Activated CD4-positive, alpha-beta T cell treated with anti-CD3 and anti-CD28 coated beads for 36 hours (primary cell): ENCODE results near the gene LSM14A. TPM values are rescaled to one million over a fixed set of nuclear protein-coding genes. Genes with fewer than 3 reads are reported as not detected.
"Not testable (repeated sequence)": the region's sequence is repeated elsewhere in the genome, so short reads cannot be mapped to it uniquely, and the experiment has no call there.

Source experiments
- ATAC-seq: fragments of 200-7000 bp; cut with Tn5 transposase; one replicate; pipeline ENCODE4 v1.10.0; 2021; ENCODE audit warnings: mild to moderate bottlenecking, moderate library complexity
- CTCF ChIA-PET: fragments of 350-600 bp; sonication (Branson Sonifier 250); formaldehyde crosslinking; loops from one replicate; lab custom pipeline; 2021; ENCODE audit warnings: antibody characterized with exemption; lab: Charles Lee
- POLR2A ChIA-PET: fragments of 350-600 bp; sonication (Branson Sonifier 250); formaldehyde crosslinking; loops from one replicate; lab custom pipeline; 2021; ENCODE audit warnings: antibody characterized with exemption, inconsistent platforms; lab: Charles Lee
- DNase-seq: peaks from one replicate; pipeline ENCODE4 v3.0.0-alpha.2; 2020
- H3K27ac Mint-ChIP-seq: one replicate; pipeline ENCODE4 v1.8.0; 2021; ENCODE audit warnings: mixed read lengths
- H3K27me3 Mint-ChIP-seq: one replicate; pipeline ENCODE4 v1.8.0; 2021; ENCODE audit warnings: mixed read lengths
- H3K36me3 Mint-ChIP-seq: one replicate; pipeline ENCODE4 v1.8.0; 2021; ENCODE audit warnings: low read depth, mixed read lengths
- H3K4me1 Mint-ChIP-seq: one replicate; pipeline ENCODE4 v1.8.0; 2021; ENCODE audit warnings: mixed read lengths
- H3K4me3 Mint-ChIP-seq: one replicate; pipeline ENCODE4 v1.8.0; 2021; ENCODE audit warnings: mild to moderate bottlenecking, moderate library complexity, mixed read lengths
- H3K9me3 Mint-ChIP-seq: one replicate; pipeline ENCODE4 v1.8.0; 2021; ENCODE audit warnings: low read depth, mixed read lengths
- intact Hi-C, 2 experiments: fragments of 100-400 bp; cut with DNase I in 1 of 2; cut with micrococcal nuclease in 1 of 2; formaldehyde crosslinking; loops; one replicate each; pipeline versions ENCODE4 v1.14.2 to v1.15.1; 2022 to 2024; cut with DNase I, micrococcal nuclease
- total RNA-seq, 2 experiments: library from RNA; stranded (reverse); gene quantifications; one replicate each; pipeline ENCODE4 v1.2.3, GENCODE V29; 2021

LSM14A gene
- total RNA-seq, 2 experiments from 2014 or later: 89.0 to 151 TPM

DNA sequence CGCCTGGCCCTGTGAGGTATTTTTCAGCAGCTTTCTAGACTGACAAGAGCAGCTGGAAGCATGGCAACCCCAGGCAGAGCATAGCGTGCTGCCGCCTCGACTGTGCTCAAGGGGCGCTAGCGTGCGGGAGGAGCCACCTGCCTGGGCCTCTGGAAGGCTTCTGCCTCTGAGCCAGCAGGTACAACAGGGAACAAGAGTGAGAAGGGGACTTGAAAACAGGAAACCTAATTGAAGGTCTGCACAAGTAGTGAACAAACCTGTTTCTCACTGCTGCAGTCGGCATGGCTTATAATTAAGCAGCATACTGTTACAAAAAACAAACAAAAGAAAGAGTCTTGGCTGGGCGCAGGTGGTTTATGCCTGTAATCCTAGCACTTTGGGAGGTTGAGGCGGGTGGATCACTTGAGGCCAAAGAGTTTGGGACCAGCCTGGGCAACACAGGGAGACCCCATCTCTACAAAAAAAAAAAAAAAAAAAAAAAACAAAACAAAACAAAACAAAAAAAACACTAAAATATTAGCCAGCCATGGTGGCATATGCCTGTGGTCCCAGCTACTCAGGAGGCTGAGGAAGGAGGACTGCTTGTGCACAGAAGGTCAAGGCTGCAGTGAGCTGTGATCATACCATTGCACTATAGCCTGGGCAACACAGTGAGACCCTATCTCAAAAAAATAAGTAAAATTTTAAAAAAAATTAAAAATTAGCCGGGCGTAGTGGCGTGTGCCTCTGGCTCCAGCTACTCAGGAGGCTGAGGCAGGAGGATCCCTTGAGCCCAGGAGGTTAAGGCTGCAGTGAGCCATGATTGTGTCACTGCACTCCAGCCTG lies 69.4 kb downstream of the LSM14A start:
- peak; percentile 69 for DNase-seq

DNA sequence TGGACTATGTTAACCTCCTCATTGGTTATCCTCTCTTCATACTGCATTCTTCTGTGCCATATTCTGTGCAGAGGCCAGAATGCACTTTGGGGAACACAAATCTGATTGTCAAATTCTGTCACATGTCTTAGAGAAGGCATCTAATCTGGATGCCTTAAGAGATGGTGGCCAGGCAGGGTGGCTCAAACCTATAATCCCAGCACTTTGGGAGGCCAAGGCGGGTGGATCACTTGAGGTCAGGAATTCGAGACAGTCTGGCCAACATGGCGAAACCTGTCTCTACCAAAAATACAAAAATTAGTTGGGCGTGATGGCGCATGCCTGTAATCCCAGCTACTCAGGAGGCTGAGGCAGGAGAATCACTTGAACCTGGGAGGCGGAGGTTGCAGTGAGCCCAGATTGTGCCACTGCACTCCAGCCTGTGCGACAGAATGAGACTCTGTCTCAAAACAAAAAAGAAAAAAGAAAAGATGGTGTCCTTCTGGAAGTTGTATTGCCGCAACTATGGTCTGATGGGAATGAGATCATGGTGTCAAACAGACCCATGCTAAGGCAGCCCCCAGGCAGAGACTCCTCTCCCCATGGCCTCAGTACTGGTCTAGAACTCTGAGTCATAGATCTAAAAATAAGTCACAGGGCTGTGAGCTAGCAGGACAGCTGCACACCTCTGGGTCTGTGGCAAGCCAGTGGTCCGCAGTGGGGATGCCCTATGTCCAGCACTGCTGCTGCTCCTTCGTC lies 71.0 kb downstream of the LSM14A start:
- H3K9me3 Mint-ChIP-seq, H3K36me3 Mint-ChIP-seq, DNase-seq, intact Hi-C loops, POLR2A ChIA-PET, ATAC-seq, H3K4me1 Mint-ChIP-seq, H3K27me3 Mint-ChIP-seq, H3K4me3 Mint-ChIP-seq, H3K27ac Mint-ChIP-seq: not testable (repeated sequence)
- CTCF ChIA-PET: interaction anchor here (1.0 kb wide), 1 partner anchor 18 kb away, joined by 4 read pairs; no protein-coding TSS in a partner anchor

More for the DNA sequence above, 69.4 kb downstream of the LSM14A start:
- no peak overlapping the region for H3K27ac Mint-ChIP-seq
- peak; percentile 88 for ATAC-seq
- ChIA-PET CTCF (interaction anchor here (0.5 to 1.0 kb wide), 3 partner anchors 20 to 94 kb away, joined by 3 to 5 read pairs (median 4); no protein-coding TSS in a partner anchor), POLR2A (no interaction called here)
- intact Hi-C loops: no loop called here
- no peaks in the 10 kb centered on the region for H3K27me3 Mint-ChIP-seq
- H3K9me3 Mint-ChIP-seq: no peaks in the 10 kb centered on the region
- no peak overlapping the region for H3K4me3 Mint-ChIP-seq
- H3K36me3 Mint-ChIP-seq: no peaks in the 10 kb centered on the region
- H3K4me1 Mint-ChIP-seq: peaks cover 3% of the 10 kb centered on the region

- ChIA-PET CTCF (interaction anchor here (0.6 kb wide), 1 partner anchor 70 kb away, joined by 3 read pairs; no protein-coding TSS in a partner anchor), POLR2A (no interaction called here)
- no peak for ATAC-seq
- peaks cover 3% of the 10 kb centered on the region for H3K4me1 Mint-ChIP-seq
- H3K4me3 Mint-ChIP-seq: no peak overlapping the region
- no peaks in the 10 kb centered on the region for H3K9me3 Mint-ChIP-seq
- no peak overlapping the region for H3K27ac Mint-ChIP-seq
- intact Hi-C loops: no loop called here
- DNase-seq: no peak
- H3K27me3 Mint-ChIP-seq: no peaks in the 10 kb centered on the region
- H3K36me3 Mint-ChIP-seq: no peaks in the 10 kb centered on the region
Measured at GRCh38 chr19:34243876-34244578, 71.7 kb downstream of the LSM14A start.

DNA sequence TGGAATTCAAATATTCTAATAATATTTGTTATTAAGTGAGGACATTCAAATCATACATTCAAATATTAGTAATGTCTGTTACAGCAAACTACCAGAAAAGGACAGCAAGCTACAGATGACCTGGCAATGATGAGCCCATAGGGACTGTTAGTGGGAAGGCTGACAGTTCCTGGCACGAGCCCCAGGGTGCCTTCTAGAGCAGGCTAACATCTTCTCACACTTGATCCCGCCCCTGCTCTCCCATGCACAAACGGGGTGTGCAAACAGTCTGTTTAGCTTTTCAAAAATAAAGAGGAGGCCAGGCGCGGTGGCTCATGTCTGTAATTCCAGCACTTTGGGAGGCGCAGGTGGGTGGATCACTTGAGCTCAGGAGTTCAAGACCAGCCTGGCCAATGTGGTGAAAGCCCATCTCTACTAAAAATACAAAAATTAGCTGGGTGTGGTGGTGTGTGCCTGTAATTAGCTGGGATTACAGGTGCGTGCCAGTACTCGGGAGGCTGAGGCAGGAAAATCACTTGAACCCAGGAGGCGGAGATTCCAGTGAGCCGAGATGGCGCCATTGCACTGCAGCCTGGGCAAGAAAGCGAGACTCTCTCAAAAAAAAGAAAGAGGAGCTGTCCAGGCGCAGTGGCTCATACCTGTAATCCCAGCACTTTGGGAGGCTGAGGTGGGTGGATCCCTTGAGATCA lies 72.5 kb downstream of the LSM14A start:
- POLR2A ChIA-PET: no interaction called here
- intact Hi-C loops: no loop called here
- H3K36me3 Mint-ChIP-seq: no peaks in the 10 kb centered on the region

GRCh38 chr19:34246340-34246739 lies 74.0 kb downstream of the LSM14A start:
- no peak overlapping the region for H3K4me3 Mint-ChIP-seq
- no peaks in the 10 kb centered on the region for H3K27me3 Mint-ChIP-seq
- CTCF ChIA-PET: interaction anchor here (0.7 to 1.1 kb wide), 2 partner anchors 67 to 469 kb away, joined by 3 read pairs; no protein-coding TSS in a partner anchor
- no peaks in the 10 kb centered on the region for H3K36me3 Mint-ChIP-seq
- H3K4me1 Mint-ChIP-seq: peaks cover 3% of the 10 kb centered on the region
- ATAC-seq (no peak), DNase-seq (no peak)
- intact Hi-C loops: no loop called here
- POLR2A ChIA-PET: interaction anchor here (0.6 kb wide), 1 partner anchor 466 kb away, joined by 3 read pairs; no protein-coding TSS in a partner anchor
- H3K27ac Mint-ChIP-seq: no peak overlapping the region
- no peaks in the 10 kb centered on the region for H3K9me3 Mint-ChIP-seq

More for the DNA sequence above, 72.5 kb downstream of the LSM14A start:
- H3K9me3 Mint-ChIP-seq: no peaks in the 10 kb centered on the region
- H3K27me3 Mint-ChIP-seq: no peaks in the 10 kb centered on the region
- H3K4me1 Mint-ChIP-seq: peaks cover 3% of the 10 kb centered on the region
- no peak overlapping the region for H3K4me3 Mint-ChIP-seq
- ATAC-seq: no peak
- CTCF ChIA-PET: interaction anchor here (0.6 to 1.0 kb wide), 2 partner anchors 18 to 71 kb away, joined by 3 to 5 read pairs; no protein-coding TSS in a partner anchor
- no peak overlapping the region for H3K27ac Mint-ChIP-seq
- DNase-seq: no peak

DNA sequence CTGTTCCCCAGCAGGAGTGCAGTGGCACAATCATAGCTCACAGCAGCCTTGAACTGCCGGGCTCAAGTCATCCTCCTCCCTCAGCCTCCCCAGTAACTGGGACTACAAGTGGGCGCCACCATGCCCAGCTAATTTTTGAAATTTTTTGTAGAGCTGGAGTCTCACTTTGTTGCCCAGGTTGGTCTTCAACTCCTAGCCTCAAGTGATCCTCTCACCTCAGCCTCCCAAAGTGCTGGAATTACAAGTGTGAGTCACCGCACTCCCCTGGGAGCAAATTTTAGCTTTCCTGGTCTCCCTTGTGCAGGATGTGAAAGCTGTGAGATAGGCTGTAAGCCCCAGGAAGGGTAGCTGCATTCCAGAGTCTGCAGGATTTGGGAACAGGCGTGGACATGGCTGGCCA lies 76.6 kb downstream of the LSM14A start:
- ATAC-seq: no peak
- Mint-ChIP-seq H3K27me3 (no peaks in the 10 kb centered on the region), H3K9me3 (no peaks in the 10 kb centered on the region), H3K4me1 (peaks cover 7% of the 10 kb centered on the region), H3K36me3 (no peaks in the 10 kb centered on the region), H3K27ac (no peak overlapping the region), H3K4me3 (no peak overlapping the region)
- CTCF ChIA-PET: interaction anchor here (0.6 to 1.2 kb wide), 6 partner anchors 12 to 905 kb away, joined by 3 to 4 read pairs (median 3); no protein-coding TSS in a partner anchor
- intact Hi-C loops: no loop called here
- POLR2A ChIA-PET: no interaction called here
- no peak for DNase-seq

- H3K27me3 Mint-ChIP-seq, DNase-seq, intact Hi-C loops, ATAC-seq, POLR2A ChIA-PET, H3K36me3 Mint-ChIP-seq, H3K9me3 Mint-ChIP-seq: not testable (repeated sequence)
- Mint-ChIP-seq H3K4me1 (peaks cover 29% of the 10 kb centered on the region), H3K27ac (peak overlapping the region; percentile 98), H3K4me3 (peak overlapping the region; percentile 81)
- CTCF ChIA-PET: interaction anchor here (0.6 kb wide), 1 partner anchor 27 kb away, joined by 3 read pairs; no protein-coding TSS in a partner anchor
Measured at GRCh38 chr19:34253167-34253566, 80.9 kb downstream of the LSM14A start.

GRCh38 chr19:34253681-34254045 lies 81.4 kb downstream of the LSM14A start:
- Mint-ChIP-seq H3K4me3 (peak overlapping the region; percentile 81), H3K4me1 (peaks cover 30% of the 10 kb centered on the region), H3K27ac (peak overlapping the region; percentile 98)
- ATAC-seq, POLR2A ChIA-PET, H3K27me3 Mint-ChIP-seq, H3K9me3 Mint-ChIP-seq, H3K36me3 Mint-ChIP-seq, DNase-seq: not testable (repeated sequence)
- CTCF ChIA-PET: interaction anchor here (0.6 kb wide), 1 partner anchor 28 kb away, joined by 3 read pairs; no protein-coding TSS in a partner anchor
- intact Hi-C loops: loop anchor here (1.0 to 2.0 kb wide), 4 partner anchors 17 to 83 kb away; partner anchors contain the start of gene LSM14A (in 1 of the 2)

DNA sequence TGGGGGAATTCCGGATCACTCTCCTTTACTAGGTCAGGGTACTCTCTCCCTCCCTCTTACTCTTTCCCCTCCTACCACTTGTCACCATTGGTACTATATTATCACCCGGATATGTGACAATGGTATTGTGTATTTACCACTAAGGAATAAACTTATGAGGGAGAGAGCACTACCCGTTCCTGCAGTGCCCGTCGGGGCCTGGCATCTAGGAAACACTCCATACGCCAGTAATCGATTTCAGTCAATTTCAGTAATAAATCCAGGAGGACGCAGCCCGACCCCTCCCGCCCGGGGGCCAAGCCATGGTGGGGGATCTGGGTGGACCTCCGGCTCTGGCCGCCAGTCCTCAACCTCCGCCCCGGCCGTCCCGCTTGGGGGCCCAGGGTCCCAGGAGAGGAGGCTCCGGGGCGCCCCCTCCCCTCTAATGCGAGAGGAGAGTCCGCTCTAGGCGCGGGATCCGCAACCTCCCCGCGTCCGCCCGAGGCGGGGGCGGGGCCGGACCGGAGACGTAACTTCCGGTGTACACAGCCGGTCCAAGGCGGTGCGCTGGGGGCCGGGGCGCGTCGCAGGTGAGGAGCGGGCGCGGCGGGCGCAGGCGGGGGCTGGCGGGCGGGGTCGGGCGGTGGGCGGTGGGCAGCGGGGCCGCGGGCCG lies 81.9 kb downstream of the LSM14A start, which contains the start of gene GARRE1:
TSS of gene GARRE1 (plus strand) at position 509 of the 652 bp plus-strand sequence. CDS start 45,920 bp downstream, outside the sequence.
- POLR2A ChIA-PET: no interaction called here
- Mint-ChIP-seq H3K4me3 (peak within 1 kb of the TSS; percentile 81), H3K27me3 (no peaks in the 10 kb centered on the region), H3K27ac (peak within 1 kb of the TSS; percentile 98), H3K36me3 (peaks cover 3% of the 10 kb centered on the region), H3K9me3 (no peaks in the 10 kb centered on the region), H3K4me1 (peaks cover 31% of the 10 kb centered on the region)
- DNase-seq: peak; percentile 92
- intact Hi-C loops: loop anchor here (1.0 to 2.0 kb wide), 4 partner anchors 16 to 82 kb away; partner anchors contain the start of gene LSM14A (in 1 of the 2)
- peak; percentile 92 for ATAC-seq
- CTCF ChIA-PET: no interaction called here
